Sigmoid colon (tissue), 7 donors: ENCODE results near the gene PLEKHA7. TPM values are rescaled to one million over a fixed set of nuclear protein-coding genes. Genes with fewer than 3 reads are reported as not detected.

Experiments used
- DNase-seq: peaks from one replicate; pipeline ENCODE4 v3.0.0-alpha.2; 2019
- H3K27ac ChIP-seq, 4 donors: fragments of 200-600 bp; sonication (generic); one replicate each; pipeline ENCODE4 v1.5.1; 2016 to 2019; ENCODE audit warnings: mild to moderate bottlenecking in 1 of 4
- H3K27me3 ChIP-seq, 3 donors: fragments of 200-600 bp; sonication (generic); one replicate each; pipeline ENCODE4 v1.5.1; 2019; ENCODE audit warnings: mild to moderate bottlenecking in 1 of 3
- H3K36me3 ChIP-seq, 4 donors: fragments of 200-600 bp; sonication (generic); one replicate each; pipeline ENCODE4 v1.5.1; 2016 to 2019
- H3K4me1 ChIP-seq, 4 donors: fragments of 200-600 bp; sonication (generic); one replicate each; pipeline ENCODE4 v1.5.1; 2017 to 2019
- H3K4me3 ChIP-seq, 4 donors: fragments of 200-600 bp; sonication (generic); one replicate each; pipeline ENCODE4 v1.5.1; 2017 to 2019; ENCODE audit warnings: mild to moderate bottlenecking in 2 of 4, moderate library complexity in 1 of 4
- H3K9me3 ChIP-seq, 4 donors: fragments of 200-600 bp in 3 of 4; sonication (generic) in 3 of 4; one replicate each; pipeline versions ENCODE4 v1.5.1 to v1.6.1; 2013 to 2019
- CTCF ChIP-seq, 4 experiments: fragments of 450-650 bp in 3 of 4; fragments of 200-600 bp in 1 of 4; IDR thresholded peaks; one replicate each; pipeline ENCODE4 v1.5.1; 2016 to 2019; ENCODE audit warnings: antibody characterized with exemption in 4 of 4, mild to moderate bottlenecking in 3 of 4, moderate library complexity in 2 of 4
- EP300 ChIP-seq, 4 donors: sonication (generic); formaldehyde crosslinking; IDR thresholded peaks; one replicate each; pipeline ENCODE4 v1.6.1; 2017; ENCODE audit warnings: antibody characterized with exemption in 4 of 4
- POLR2A ChIP-seq, 2 donors: fragments of 450-650 bp; IDR thresholded peaks; one replicate each; pipeline ENCODE4 v1.6.1; 2016; ENCODE audit warnings: antibody characterized with exemption in 2 of 2, mild to moderate bottlenecking in 2 of 2, moderate library complexity in 2 of 2
- POLR2AphosphoS5 ChIP-seq, 4 donors: sonication (generic); formaldehyde crosslinking; IDR thresholded peaks; one replicate each; pipeline ENCODE4 v1.6.1; 2017; ENCODE audit warnings: antibody characterized with exemption in 4 of 4
- WGBS, 2 donors: extraction: QIAGEN DNeasy Blood & Tissue Kit; methylation state at CpG; one replicate each; pipeline ENCODE4 v1.1.7; 2013; 5-methylcytosine and 5-hydroxymethylcytosine counted together
- intact Hi-C: fragments of 100-400 bp; cut with DNase I; formaldehyde crosslinking; loops from one replicate; pipeline ENCODE4 v1.15.1; 2023
- polyA plus RNA-seq, 3 donors: library from polyadenylated mRNA; stranded (reverse); fragments of 200-250 nt; gene quantifications; one replicate each; pipeline ENCODE4 v1.2.3, GENCODE V29; 2013
- total RNA-seq, 4 donors: library from RNA; depleted of rRNA; stranded (reverse); fragments of >200 nt; gene quantifications; one replicate each; pipeline ENCODE4 v1.1.0, GENCODE V29; 2016
- donor health status: healthy with polysubstance abuse.
- donor health status: Bipolar disorder and iron deficiency.
- donor health status: healthy.

PLEKHA7 gene
- total and polyA plus RNA-seq, 7 donors: 2.9 to 45.3 (median 10.2) TPM

DNA sequence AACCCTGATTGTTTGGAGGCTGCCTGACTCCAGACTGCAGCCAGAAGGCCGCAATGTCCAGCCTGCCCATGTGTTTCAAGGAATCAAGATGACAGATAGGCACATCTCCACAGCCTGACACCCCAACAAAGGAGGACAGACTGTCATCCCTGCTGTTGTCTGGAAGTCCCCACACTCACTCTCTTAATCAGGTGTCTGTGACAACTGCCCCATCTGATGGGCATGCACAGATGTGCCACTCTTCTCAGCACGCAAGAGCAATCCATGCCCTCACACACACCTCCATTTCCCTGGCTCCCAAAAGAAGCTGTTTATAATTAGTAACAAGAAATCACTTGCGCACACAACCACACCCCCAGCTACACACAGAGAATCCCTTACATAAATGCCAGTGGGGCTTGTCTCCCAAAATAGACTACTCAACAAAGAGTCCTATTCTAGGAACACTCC, 158.2 kb downstream of the PLEKHA7 start:
- intact Hi-C loops: no loop called here
- H3K27ac ChIP-seq: no peak overlapping the region
- TF ChIP-seq POLR2A (IDR thresholded peaks at IDR 0.05) (no peak), CTCF (IDR thresholded peaks at IDR 0.05) (no peak)

GRCh38 chr11:16854979-16855378, 159.2 kb downstream of the PLEKHA7 start:
- WGBS, 2 donors: 90 to 96% methylated on average over 4 of the region's 4 CpGs
- Histone ChIP-seq H3K36me3 (peaks cover 0 to 4% (median 0%) of the 10 kb centered on the region in 4 donors), H3K27ac (no peak overlapping the region), H3K4me1 (no peaks in the 10 kb centered on the region), H3K4me3 (no peak overlapping the region), H3K27me3 (no peaks in the 10 kb centered on the region), H3K9me3 (no peaks in the 10 kb centered on the region)
- no peak for DNase-seq
- intact Hi-C loops: no loop called here
- TF ChIP-seq EP300 (IDR thresholded peaks at IDR 0.05) (no peak), POLR2AphosphoS5 (IDR thresholded peaks at IDR 0.05) (no peak)

More for the DNA sequence above, 158.2 kb downstream of the PLEKHA7 start:
- no peak for DNase-seq
- Histone ChIP-seq H3K4me1 (peaks cover 0 to 5% (median 0%) of the 10 kb centered on the region in 4 donors), H3K4me3 (no peak overlapping the region), H3K9me3 (no peaks in the 10 kb centered on the region), H3K27me3 (no peaks in the 10 kb centered on the region), H3K36me3 (peaks cover 0 to 4% (median 0%) of the 10 kb centered on the region in 4 donors)
- WGBS, 2 donors: 91 to 94% methylated on average over 3 of the region's 3 CpGs

DNA sequence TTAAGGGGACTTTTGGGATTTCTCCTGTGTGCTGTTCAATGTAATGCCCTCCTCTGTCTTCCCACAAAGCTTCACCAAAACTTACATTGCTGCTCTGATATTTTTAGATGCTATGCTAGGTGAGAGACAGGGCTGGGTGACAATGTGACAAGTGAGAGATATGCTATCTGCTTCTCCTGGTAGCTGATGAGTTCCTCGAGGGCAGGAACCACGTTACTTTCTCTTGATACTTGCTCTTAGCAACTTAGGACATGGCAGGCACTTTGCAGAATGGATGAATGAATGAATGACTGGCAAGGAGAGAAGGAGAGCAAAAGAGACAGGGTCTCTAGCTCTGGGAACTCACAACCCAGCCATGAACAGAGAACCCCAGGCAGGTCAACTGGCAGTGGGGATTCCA, 160.4 kb downstream of the PLEKHA7 start:
- H3K27ac ChIP-seq: no peak overlapping the region
- H3K36me3 ChIP-seq: peaks cover 0 to 4% (median 0%) of the 10 kb centered on the region in 4 donors
- no peaks in the 10 kb centered on the region for H3K4me1 ChIP-seq
- no peaks in the 10 kb centered on the region for H3K27me3 ChIP-seq
- TF ChIP-seq POLR2AphosphoS5 (IDR thresholded peaks at IDR 0.05) (no peak), CTCF (IDR thresholded peaks at IDR 0.05) (no peak), EP300 (IDR thresholded peaks at IDR 0.05) (no peak), POLR2A (IDR thresholded peaks at IDR 0.05) (no peak)
- no peaks in the 10 kb centered on the region for H3K9me3 ChIP-seq
- intact Hi-C loops: no loop called here
- WGBS, 2 donors: 90 to 91% methylated on average over 2 of the region's 2 CpGs
- no peak overlapping the region for H3K4me3 ChIP-seq
- DNase-seq: no peak

DNA sequence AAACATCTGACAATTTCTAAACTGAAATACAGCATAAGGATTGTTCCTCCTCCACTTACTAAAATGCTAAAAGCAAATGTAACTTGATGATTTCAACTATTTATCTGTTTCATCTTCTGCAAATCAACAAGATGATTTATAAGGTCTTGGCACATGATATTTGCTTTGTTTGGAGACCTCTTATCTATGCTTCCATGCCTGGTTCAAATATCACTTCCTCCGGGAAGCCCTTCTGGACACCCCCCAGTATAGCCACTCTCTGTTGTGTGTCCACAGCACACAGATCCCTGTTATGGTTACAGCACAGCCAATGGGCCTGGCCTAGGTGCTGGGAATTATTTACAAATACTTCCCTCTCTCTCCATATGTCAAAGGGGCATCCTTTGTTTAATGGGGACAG, 160.9 kb downstream of the PLEKHA7 start:
- intact Hi-C loops: no loop called here

GRCh38 chr11:16846305-16846704, 167.9 kb downstream of the PLEKHA7 start:
- TF ChIP-seq POLR2A (IDR thresholded peaks at IDR 0.05) (no peak), POLR2AphosphoS5 (IDR thresholded peaks at IDR 0.05) (no peak), EP300 (IDR thresholded peaks at IDR 0.05) (no peak)
- Histone ChIP-seq H3K4me3 (no peak overlapping the region), H3K9me3 (no peaks in the 10 kb centered on the region), H3K4me1 (no peaks in the 10 kb centered on the region), H3K27ac (no peak overlapping the region), H3K27me3 (no peaks in the 10 kb centered on the region), H3K36me3 (peaks cover 0 to 2% (median 0%) of the 10 kb centered on the region in 4 donors)
- WGBS, 2 donors: 95 to 97% methylated on average over 2 of the region's 2 CpGs
- intact Hi-C loops: no loop called here
- no peak for DNase-seq

More for the DNA sequence above, 160.9 kb downstream of the PLEKHA7 start:
- Histone ChIP-seq H3K4me3 (no peak overlapping the region), H3K27me3 (no peaks in the 10 kb centered on the region), H3K27ac (no peak overlapping the region), H3K4me1 (no peaks in the 10 kb centered on the region), H3K36me3 (peaks cover 0 to 4% (median 0%) of the 10 kb centered on the region in 4 donors), H3K9me3 (no peaks in the 10 kb centered on the region)
- WGBS, 2 donors: 94 to 95% methylated on average over 1 of the region's 1 CpG
- no peak for DNase-seq
- TF ChIP-seq POLR2A (IDR thresholded peaks at IDR 0.05) (no peak), POLR2AphosphoS5 (IDR thresholded peaks at IDR 0.05) (no peak), EP300 (IDR thresholded peaks at IDR 0.05) (no peak), CTCF (IDR thresholded peaks at IDR 0.05) (no peak)

GRCh38 chr11:16844268-16844771, 169.9 kb downstream of the PLEKHA7 start:
- no peaks in the 10 kb centered on the region for H3K9me3 ChIP-seq
- no peak overlapping the region for H3K27ac ChIP-seq
- DNase-seq: no peak
- no peaks in the 10 kb centered on the region for H3K4me1 ChIP-seq
- no peak for TF ChIP-seq EP300 (IDR thresholded peaks at IDR 0.05)
- no peak for TF ChIP-seq POLR2A (IDR thresholded peaks at IDR 0.05)
- no peak for TF ChIP-seq POLR2AphosphoS5 (IDR thresholded peaks at IDR 0.05)
- TF ChIP-seq CTCF (IDR thresholded peaks at IDR 0.05): no peak
- 96 to 100% methylated on average over 1 of the region's 1 CpG for WGBS, 2 donors
- no peak overlapping the region for H3K4me3 ChIP-seq
- H3K36me3 ChIP-seq: peaks cover 0 to 5% (median 0%) of the 10 kb centered on the region in 4 donors
- no peaks in the 10 kb centered on the region for H3K27me3 ChIP-seq
- intact Hi-C loops: no loop called here
